ENCODE measurements around the gene DCHS1.

DNA sequence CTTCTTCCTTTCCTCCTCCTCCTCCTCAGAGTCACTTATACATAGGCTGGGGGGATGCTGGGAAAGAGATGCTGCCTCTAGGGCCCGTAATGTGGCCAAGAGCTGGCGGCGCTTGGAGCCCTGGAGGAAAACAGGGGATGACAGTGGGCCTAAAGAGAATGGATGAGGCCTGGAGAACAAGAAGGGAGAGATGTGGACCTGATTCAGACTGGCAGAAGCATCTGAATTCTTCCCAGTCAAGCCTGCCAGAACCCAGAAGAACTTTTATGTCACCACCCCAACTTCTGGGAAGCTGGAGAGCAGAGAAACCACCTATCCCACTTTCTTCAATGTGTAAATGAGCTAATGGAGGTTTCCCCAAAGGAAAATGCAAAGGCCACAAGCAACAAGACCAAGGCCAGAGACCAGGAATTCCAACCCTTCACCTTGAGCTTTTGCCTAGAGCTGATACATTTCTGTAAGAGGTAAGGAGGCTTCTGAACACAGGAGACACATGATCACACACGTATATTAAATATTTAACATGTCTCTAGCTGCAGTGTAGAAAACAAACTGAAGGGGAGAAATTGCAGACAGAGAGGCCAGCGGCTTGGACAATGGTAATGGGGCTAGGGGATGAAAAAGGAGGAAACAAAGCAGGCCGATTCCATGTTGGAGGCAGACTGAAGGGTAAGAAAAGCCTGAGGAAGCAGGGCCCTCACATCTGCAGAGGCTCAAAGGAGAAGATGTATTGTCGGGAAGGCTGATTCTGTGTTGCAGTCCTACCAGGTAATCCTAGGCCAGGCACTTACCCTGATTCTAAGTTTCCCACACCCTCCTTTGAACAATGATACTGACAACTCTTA lies 53.3 kb downstream of the DCHS1 start:
- no peak for TF ChIP-seq SMAD3 (CRISPR knock-in tag; IDR thresholded peaks at IDR 0.05; ENCODE audit: borderline replicate concordance)
- TF ChIP-seq, protein P1, sequence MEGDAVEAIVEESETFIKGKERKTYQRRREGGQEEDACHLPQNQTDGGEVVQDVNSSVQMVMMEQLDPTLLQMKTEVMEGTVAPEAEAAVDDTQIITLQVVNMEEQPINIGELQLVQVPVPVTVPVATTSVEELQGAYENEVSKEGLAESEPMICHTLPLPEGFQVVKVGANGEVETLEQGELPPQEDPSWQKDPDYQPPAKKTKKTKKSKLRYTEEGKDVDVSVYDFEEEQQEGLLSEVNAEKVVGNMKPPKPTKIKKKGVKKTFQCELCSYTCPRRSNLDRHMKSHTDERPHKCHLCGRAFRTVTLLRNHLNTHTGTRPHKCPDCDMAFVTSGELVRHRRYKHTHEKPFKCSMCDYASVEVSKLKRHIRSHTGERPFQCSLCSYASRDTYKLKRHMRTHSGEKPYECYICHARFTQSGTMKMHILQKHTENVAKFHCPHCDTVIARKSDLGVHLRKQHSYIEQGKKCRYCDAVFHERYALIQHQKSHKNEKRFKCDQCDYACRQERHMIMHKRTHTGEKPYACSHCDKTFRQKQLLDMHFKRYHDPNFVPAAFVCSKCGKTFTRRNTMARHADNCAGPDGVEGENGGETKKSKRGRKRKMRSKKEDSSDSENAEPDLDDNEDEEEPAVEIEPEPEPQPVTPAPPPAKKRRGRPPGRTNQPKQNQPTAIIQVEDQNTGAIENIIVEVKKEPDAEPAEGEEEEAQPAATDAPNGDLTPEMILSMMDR (IDR thresholded peaks at IDR 0.05): no peak
- TF ChIP-seq, protein P2, sequence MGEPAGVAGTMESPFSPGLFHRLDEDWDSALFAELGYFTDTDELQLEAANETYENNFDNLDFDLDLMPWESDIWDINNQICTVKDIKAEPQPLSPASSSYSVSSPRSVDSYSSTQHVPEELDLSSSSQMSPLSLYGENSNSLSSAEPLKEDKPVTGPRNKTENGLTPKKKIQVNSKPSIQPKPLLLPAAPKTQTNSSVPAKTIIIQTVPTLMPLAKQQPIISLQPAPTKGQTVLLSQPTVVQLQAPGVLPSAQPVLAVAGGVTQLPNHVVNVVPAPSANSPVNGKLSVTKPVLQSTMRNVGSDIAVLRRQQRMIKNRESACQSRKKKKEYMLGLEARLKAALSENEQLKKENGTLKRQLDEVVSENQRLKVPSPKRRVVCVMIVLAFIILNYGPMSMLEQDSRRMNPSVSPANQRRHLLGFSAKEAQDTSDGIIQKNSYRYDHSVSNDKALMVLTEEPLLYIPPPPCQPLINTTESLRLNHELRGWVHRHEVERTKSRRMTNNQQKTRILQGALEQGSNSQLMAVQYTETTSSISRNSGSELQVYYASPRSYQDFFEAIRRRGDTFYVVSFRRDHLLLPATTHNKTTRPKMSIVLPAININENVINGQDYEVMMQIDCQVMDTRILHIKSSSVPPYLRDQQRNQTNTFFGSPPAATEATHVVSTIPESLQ (CRISPR knock-in tag; IDR thresholded peaks at IDR 0.05): no peak
